Hematopoietic multipotent progenitor cell treated with erythropoietin and hydrocortisone succinate and interleukin-3 and kit ligand, for 8 days (in vitro differentiated cells): Measurements from ENCODE around the gene SRSF4.
"Not testable (repeated sequence)": the region's sequence is repeated elsewhere in the genome, so short reads cannot be mapped to it uniquely, and the experiment has no call there.

ENCODE experiments used
- DNase-seq: peaks from one replicate; pipeline ENCODE4 v3.0.0-alpha.2; 2015

Gene SRSF4

GRCh38 chr1:29124366-29125236 lies 57.1 kb downstream of the SRSF4 start:
- peak; percentile 45 for DNase-seq

GRCh38 chr1:29123887-29124365 lies 57.8 kb downstream of the SRSF4 start, which contains the start of gene TMEM200B:
Gene TMEM200B (minus strand): TSS chr1:29123903. CDS start chr1:29121828, 2,075 bp downstream.
- DNase-seq = no peak

- DNase-seq = no peak
Measured at GRCh38 chr1:29123053-29123886, 58.4 kb downstream of the SRSF4 start.

GRCh38 chr1:29122682-29123052 lies 59.0 kb downstream of the SRSF4 start:
- DNase-seq = no peak

- no peak for DNase-seq
Measured at GRCh38 chr1:29121936-29122681, 59.6 kb downstream of the SRSF4 start.

- DNase-seq = no peak
Measured at GRCh38 chr1:29121516-29121935, 60.2 kb downstream of the SRSF4 start.

- peak; percentile 76 for DNase-seq
Measured at GRCh38 chr1:29120947-29121485, 60.7 kb downstream of the SRSF4 start.

- no peak for DNase-seq
Measured at GRCh38 chr1:29120367-29120766, 61.3 kb downstream of the SRSF4 start.

- no peak for DNase-seq
Measured at GRCh38 chr1:29119121-29119929, 62.4 kb downstream of the SRSF4 start.

- DNase-seq = no peak
Measured at GRCh38 chr1:29117381-29117780, 64.3 kb downstream of the SRSF4 start.

- DNase-seq = no peak
Measured at GRCh38 chr1:29114654-29115053, 67.0 kb downstream of the SRSF4 start.

GRCh38 chr1:29113413-29114117 lies 68.1 kb downstream of the SRSF4 start:
- DNase-seq = no peak

- no peak for DNase-seq
Measured at GRCh38 chr1:29112705-29113412, 68.8 kb downstream of the SRSF4 start.

GRCh38 chr1:29108041-29108440 lies 73.7 kb downstream of the SRSF4 start:
- not testable (repeated sequence) for DNase-seq

GRCh38 chr1:29105822-29106221 lies 75.9 kb downstream of the SRSF4 start:
- no peak for DNase-seq

- DNase-seq = no peak
Measured at GRCh38 chr1:29100487-29100886, 81.2 kb downstream of the SRSF4 start.

GRCh38 chr1:29099286-29099685 lies 82.4 kb downstream of the SRSF4 start:
- no peak for DNase-seq
